Activated CD4-positive, alpha-beta memory T cell treated with anti-CD3 and anti-CD28 coated beads for 36 hours (primary cell): ENCODE data around the gene PLEKHG2. TPM values are rescaled to one million over a fixed set of nuclear protein-coding genes. Genes with fewer than 3 reads are reported as not detected.
"Not testable (repeated sequence)": the region's sequence is repeated elsewhere in the genome, so short reads cannot be mapped to it uniquely, and the experiment has no call there.

Experiments used
- CTCF ChIA-PET: fragments of 350-600 bp; sonication (Branson Sonifier 250); formaldehyde crosslinking; loops from one replicate; lab custom pipeline; 2021; ENCODE audit warnings: antibody characterized with exemption, inconsistent platforms; lab: Charles Lee
- POLR2A ChIA-PET: fragments of 350-600 bp; sonication (Branson Sonifier 250); formaldehyde crosslinking; loops from one replicate; lab custom pipeline; 2021; ENCODE audit warnings: antibody characterized with exemption; lab: Charles Lee
- DNase-seq: peaks from one replicate; pipeline ENCODE4 v3.0.0-alpha.2; 2020
- H3K27ac Mint-ChIP-seq: one replicate; pipeline ENCODE4 v1.8.0; 2021; ENCODE audit warnings: mixed read lengths
- H3K27me3 Mint-ChIP-seq: one replicate; pipeline ENCODE4 v1.8.0; 2021; ENCODE audit warnings: mixed read lengths
- H3K36me3 Mint-ChIP-seq: one replicate; pipeline ENCODE4 v1.8.0; 2021; ENCODE audit warnings: mixed read lengths
- H3K4me1 Mint-ChIP-seq: one replicate; pipeline ENCODE4 v1.8.0; 2021; ENCODE audit warnings: low read depth, mixed read lengths
- H3K4me3 Mint-ChIP-seq: one replicate; pipeline ENCODE4 v1.8.0; 2021; ENCODE audit warnings: mild to moderate bottlenecking, mixed read lengths
- H3K9me3 Mint-ChIP-seq: one replicate; pipeline ENCODE4 v1.8.0; 2021; ENCODE audit warnings: mixed read lengths
- intact Hi-C: fragments of 100-400 bp; cut with micrococcal nuclease; formaldehyde crosslinking; loops from one replicate; pipeline ENCODE4 v1.15.1; 2023
- total RNA-seq, 2 experiments: library from RNA; stranded (reverse); gene quantifications; one replicate each; pipeline ENCODE4 v1.2.3, GENCODE V29; 2021

The PLEKHG2 gene
- total RNA-seq, 2 experiments from 2014 or later: 74.9 to 80.6 TPM

DNA sequence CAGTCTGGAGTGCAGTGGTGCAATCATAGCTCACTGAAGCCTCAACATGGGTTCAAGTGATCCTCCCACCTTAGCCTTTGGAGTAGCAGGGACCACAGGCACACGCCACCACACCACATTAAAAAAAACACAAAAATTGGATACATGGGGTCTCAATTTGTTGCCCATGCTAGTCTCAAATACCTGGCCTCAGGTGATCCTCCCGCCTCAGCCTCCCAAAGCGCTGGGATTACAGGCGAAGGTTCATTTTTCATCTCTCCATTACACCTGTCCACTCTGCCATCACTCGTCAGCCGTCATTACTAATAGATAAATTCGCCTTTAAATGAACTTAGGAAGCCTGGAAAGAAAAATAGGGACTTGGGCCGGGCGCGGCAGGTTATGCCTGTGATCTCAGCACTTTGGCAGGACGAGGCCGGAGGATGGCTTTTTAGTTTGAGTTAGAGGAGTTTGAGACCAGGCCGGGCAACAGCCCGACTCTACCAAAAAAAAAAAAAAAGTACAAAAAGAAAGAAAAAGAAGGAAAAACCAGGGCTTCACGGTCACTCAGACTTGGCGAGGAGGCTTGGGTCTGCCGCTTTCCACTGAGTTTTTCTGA is 32.2 kb downstream of the PLEKHG2 start:
- POLR2A ChIA-PET: interaction anchor here (1.0 to 6.1 kb wide), 9 partner anchors 9 to 102 kb away, joined by 3 to 117 read pairs (median 4); partner anchors contain the start of gene RPS16
- Mint-ChIP-seq H3K27me3 (no peaks in the 10 kb centered on the region), H3K36me3 (peaks cover 38% of the 10 kb centered on the region)

DNA sequence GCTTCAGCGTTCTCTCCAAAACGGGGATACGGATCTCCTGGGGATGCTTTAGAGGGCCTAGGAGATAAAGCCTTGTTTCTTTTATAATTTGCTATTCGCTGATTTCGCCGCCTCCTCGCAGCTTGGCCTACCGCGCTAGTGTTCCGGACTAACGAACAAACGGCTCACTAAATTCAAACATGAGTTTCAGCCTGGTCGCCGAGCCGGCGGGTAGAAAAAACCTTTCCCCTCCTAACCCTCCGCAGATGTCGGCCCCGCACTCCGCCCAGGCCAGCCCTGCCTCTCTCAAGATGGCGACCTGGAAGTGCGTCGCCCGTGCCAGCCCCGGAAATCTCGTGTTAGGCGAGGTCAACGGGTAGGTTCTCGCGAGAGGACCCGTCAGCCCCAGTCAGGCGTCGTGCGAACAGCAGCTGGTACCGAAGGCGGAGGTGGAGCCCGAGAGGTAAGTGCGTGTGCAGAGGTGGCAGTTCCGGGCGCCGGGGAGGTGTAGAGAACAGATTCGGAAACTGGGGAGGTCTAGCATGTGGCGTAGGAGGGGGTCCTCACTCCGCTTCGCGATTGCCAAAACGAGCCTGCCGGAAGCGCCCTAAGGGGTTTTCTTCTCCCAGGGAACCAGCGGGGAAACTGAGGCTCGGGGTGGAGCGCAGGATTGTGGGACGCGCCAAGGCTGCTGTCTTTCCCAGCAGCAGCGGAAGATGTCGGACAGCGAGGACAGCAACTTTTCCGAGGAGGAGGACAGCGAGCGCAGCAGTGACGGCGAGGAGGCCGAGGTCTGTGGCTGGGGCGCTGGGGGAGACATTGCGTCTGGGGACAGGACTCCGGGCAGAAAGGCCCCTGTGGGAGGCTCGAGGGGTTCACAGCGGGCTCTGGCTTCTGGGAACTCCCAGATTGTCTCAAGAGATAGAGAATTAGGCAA is 33.0 kb downstream of the PLEKHG2 start, which contains the start of gene SUPT5H:
Gene SUPT5H (plus strand): TSS at position 387 of the 916 bp plus-strand sequence. CDS start 309 bp downstream, at position 696.
- Mint-ChIP-seq H3K9me3 (no peaks in the 10 kb centered on the region), H3K4me3 (peak within 1 kb of the TSS; percentile 98), H3K36me3 (peaks cover 40% of the 10 kb centered on the region), H3K27me3 (no peaks in the 10 kb centered on the region), H3K4me1 (peaks cover 47% of the 10 kb centered on the region), H3K27ac (peak within 1 kb of the TSS; percentile 99)
- CTCF ChIA-PET: interaction anchor here (0.6 to 2.0 kb wide), 7 partner anchors 10 to 107 kb away, joined by 3 to 8 read pairs (median 3); partner anchors contain the start of genes PLEKHG2 and RPS16
- intact Hi-C loops: loop anchor here (1.0 to 2.0 kb wide), 7 partner anchors 9 to 233 kb away; partner anchors contain the start of genes MED29, PAF1, PLEKHG2 and TIMM50
- peak; percentile 99 for DNase-seq
- POLR2A ChIA-PET: interaction anchor here (0.7 to 6.1 kb wide), 10 partner anchors 10 to 101 kb away, joined by 3 to 117 read pairs (median 4); partner anchors contain the start of gene RPS16

More for the DNA sequence above, 32.2 kb downstream of the PLEKHG2 start:
- H3K27ac Mint-ChIP-seq: peak overlapping the region; percentile 99
- peak overlapping the region; percentile 98 for H3K4me3 Mint-ChIP-seq
- CTCF ChIA-PET: interaction anchor here (0.6 to 1.1 kb wide), 4 partner anchors 41 to 106 kb away, joined by 3 read pairs; no protein-coding TSS in a partner anchor
- intact Hi-C loops: loop anchor here (1.0 to 2.0 kb wide), 6 partner anchors 8 to 234 kb away; partner anchors contain the start of genes MED29, PAF1, PLEKHG2 and TIMM50
- DNase-seq: no peak
- no peaks in the 10 kb centered on the region for H3K9me3 Mint-ChIP-seq
- peaks cover 43% of the 10 kb centered on the region for H3K4me1 Mint-ChIP-seq

DNA sequence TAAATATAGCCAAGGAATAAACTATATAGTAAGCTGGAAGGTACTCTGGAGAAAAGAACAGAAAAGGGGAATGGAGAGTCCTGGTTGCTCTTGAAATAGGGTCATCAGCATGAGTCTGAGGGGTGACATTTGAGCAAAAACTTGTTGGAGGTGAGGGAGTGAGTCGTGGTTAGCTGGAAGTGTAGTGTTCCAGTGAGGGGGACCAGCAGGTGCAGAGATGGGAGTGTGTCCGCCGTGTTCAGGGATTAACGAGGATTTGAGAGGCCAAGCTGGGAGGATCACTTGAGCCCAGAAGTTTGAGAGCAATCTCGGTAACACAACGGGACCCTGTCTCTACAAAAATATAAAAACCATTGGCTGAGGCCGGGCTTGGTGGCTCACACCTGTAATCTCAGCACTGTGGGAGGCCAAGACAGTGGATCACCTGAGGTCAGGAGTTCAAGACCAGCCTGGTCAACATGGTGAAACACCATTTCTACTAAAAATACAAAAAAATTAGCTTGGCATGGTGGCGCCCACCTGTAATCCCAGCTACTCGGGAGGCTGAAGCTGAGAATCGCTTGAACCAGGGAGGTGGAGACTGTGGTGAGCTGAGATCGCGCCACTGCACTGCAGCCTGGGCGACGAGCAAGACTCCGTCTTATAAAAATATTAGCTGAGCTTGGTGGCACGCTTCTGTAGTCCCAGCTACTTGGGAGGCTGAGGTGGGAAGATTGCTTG is 34.1 kb downstream of the PLEKHG2 start:
- ChIA-PET POLR2A (interaction anchor here (0.7 to 6.1 kb wide), 7 partner anchors 11 to 93 kb away, joined by 3 to 117 read pairs (median 3); partner anchors contain the start of genes DLL3 and RPS16), CTCF (interaction anchor here (0.6 to 2.2 kb wide), 6 partner anchors 11 to 333 kb away, joined by 3 to 8 read pairs (median 5); partner anchors contain the start of genes EID2, PLEKHG2 and RPS16)
- peak overlapping the region; percentile 99 for H3K27ac Mint-ChIP-seq
- H3K36me3 Mint-ChIP-seq: peaks cover 42% of the 10 kb centered on the region
- H3K9me3 Mint-ChIP-seq: no peaks in the 10 kb centered on the region
- no peaks in the 10 kb centered on the region for H3K27me3 Mint-ChIP-seq
- peaks cover 51% of the 10 kb centered on the region for H3K4me1 Mint-ChIP-seq
- intact Hi-C loops: loop anchor here (1.0 kb wide), 1 partner anchor 137 kb away; no protein-coding TSS in a partner anchor
- peak overlapping the region; percentile 98 for H3K4me3 Mint-ChIP-seq
- DNase-seq: no peak

DNA sequence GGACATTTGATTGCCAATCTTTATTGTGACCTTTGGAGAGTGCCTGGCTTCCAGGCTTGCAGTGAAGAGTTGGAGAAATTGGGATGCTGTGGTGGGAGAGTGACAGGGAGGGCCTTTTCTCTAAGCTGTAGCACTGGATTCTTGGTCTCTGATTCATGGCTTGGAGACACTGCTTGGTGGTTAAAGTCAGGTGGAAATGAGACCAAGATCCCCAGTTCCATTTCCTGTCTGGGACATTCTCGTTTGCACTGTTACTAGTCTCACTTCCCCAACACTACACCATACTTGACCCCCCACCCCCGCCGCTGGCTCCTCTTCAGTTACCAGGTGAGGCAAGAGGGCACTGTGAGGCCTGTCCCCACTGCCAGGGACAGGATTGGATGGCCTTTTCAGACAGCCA is 35.8 kb downstream of the PLEKHG2 start:
- H3K27me3 Mint-ChIP-seq: no peaks in the 10 kb centered on the region
- H3K9me3 Mint-ChIP-seq: no peaks in the 10 kb centered on the region
- intact Hi-C loops: no loop called here
- ChIA-PET POLR2A (interaction anchor here (0.8 to 6.1 kb wide), 3 partner anchors 13 to 135 kb away, joined by 3 to 117 read pairs (median 3); partner anchors contain the start of gene RPS16), CTCF (interaction anchor here (0.6 to 2.2 kb wide), 4 partner anchors 27 to 324 kb away, joined by 3 to 8 read pairs (median 4); no protein-coding TSS in a partner anchor)
- peaks cover 58% of the 10 kb centered on the region for H3K36me3 Mint-ChIP-seq
- H3K27ac Mint-ChIP-seq: peak overlapping the region; percentile 99
- peaks cover 64% of the 10 kb centered on the region for H3K4me1 Mint-ChIP-seq
- peak overlapping the region; percentile 98 for H3K4me3 Mint-ChIP-seq
- peak; percentile 77 for DNase-seq

DNA sequence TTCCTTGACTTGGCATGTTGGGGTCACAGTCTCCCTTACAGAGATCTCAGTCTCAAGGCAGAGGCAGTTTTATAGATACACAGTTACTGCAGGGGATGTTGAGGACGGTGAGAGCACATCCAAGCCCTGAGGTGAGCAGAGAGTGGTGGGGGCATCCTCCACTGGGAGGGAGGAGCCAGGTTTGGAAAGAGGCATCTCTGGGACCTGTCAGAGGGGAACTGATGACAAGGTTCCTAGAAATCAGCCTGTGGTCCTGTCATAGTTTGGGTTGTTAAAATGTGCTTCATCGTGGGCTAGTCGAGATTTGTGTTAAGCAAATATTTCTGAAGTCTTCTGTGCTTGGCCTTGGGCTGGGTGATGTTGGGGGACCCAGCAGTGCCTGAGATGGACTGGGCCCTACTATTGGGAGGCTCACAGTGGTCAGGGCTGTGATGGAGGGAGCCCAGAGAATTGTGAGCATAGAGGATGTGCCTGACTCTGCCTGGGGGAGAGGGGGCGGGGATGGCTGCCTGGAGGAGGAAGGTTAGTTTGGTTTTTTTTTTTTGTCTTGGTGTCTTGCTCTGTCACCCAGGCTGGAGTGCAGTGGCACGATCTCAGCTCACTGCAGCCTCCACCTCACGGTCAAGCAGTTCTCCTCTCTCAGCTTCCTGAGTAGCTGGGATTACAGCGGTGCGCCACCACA is 36.8 kb downstream of the PLEKHG2 start:
- Mint-ChIP-seq H3K36me3 (peaks cover 60% of the 10 kb centered on the region), H3K4me1 (peaks cover 65% of the 10 kb centered on the region)
- DNase-seq: peak; percentile 60

DNA sequence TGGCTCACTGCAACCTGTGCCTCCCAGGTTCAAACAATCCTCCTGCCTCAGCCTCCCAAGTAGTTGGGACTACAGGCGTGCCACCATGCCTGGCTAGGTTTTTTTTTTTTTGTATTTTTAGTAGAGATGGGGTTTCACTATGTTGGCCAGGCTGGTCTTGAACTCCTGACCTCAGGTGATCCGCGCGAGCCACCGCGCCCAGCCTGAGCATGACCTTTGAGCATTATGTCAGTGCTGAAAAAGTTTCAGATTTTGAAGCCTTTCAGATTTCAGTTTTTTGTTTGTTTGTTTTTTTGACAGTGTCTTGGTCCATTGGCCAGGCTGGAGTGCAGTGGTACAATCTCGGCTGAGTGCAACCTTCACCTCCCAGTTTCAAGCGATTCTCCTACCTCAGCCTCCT is 38.8 kb downstream of the PLEKHG2 start:
- H3K27me3 Mint-ChIP-seq, intact Hi-C loops, H3K9me3 Mint-ChIP-seq, CTCF ChIA-PET, H3K4me3 Mint-ChIP-seq, POLR2A ChIA-PET, DNase-seq: not testable (repeated sequence)
- Mint-ChIP-seq H3K36me3 (peaks cover 54% of the 10 kb centered on the region), H3K27ac (peak overlapping the region; percentile 73), H3K4me1 (peaks cover 64% of the 10 kb centered on the region)

More for the DNA sequence above, 36.8 kb downstream of the PLEKHG2 start:
- H3K27ac Mint-ChIP-seq: peak overlapping the region; percentile 99
- H3K4me3 Mint-ChIP-seq: peak overlapping the region; percentile 64
- no peaks in the 10 kb centered on the region for H3K27me3 Mint-ChIP-seq
- POLR2A ChIA-PET: interaction anchor here (0.7 to 6.1 kb wide), 3 partner anchors 13 to 48 kb away, joined by 3 to 117 read pairs (median 3); partner anchors contain the start of gene RPS16
- intact Hi-C loops: no loop called here
- CTCF ChIA-PET: interaction anchor here (1.0 to 1.6 kb wide), 2 partner anchors 26 to 223 kb away, joined by 3 to 6 read pairs; no protein-coding TSS in a partner anchor
- no peaks in the 10 kb centered on the region for H3K9me3 Mint-ChIP-seq

DNA sequence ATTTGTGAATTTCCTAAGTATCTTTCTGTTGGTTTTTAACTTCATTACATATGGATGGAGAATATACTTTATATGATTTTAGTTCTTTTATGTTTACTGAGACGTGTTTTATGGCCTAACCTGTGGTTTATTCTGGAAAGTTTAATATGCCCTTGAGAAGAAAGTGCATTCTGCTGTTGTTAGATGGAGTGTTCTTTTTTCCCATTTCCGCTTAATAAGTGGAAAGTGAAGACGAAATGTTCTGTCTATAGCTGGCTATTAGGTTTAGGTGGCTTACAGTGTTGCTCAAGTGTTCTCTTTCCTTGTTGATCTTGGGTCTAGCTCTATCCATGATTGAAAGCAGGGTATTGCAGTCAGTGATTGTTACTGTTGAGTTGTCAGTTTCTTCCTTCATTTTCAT is 50.9 kb downstream of the PLEKHG2 start:
- H3K27me3 Mint-ChIP-seq: no peaks in the 10 kb centered on the region
- no peaks in the 10 kb centered on the region for H3K4me1 Mint-ChIP-seq
- no peak for DNase-seq
- no peak overlapping the region for H3K27ac Mint-ChIP-seq
- POLR2A ChIA-PET: interaction anchor here (1.0 kb wide), 1 partner anchor 17 kb away, joined by 3 read pairs; no protein-coding TSS in a partner anchor
- no peaks in the 10 kb centered on the region for H3K9me3 Mint-ChIP-seq
- no peak overlapping the region for H3K4me3 Mint-ChIP-seq
- intact Hi-C loops: no loop called here
- CTCF ChIA-PET: interaction anchor here (1.1 to 1.4 kb wide), 3 partner anchors 11 to 34 kb away, joined by 3 to 6 read pairs (median 4); no protein-coding TSS in a partner anchor
- H3K36me3 Mint-ChIP-seq: peaks cover 58% of the 10 kb centered on the region

DNA sequence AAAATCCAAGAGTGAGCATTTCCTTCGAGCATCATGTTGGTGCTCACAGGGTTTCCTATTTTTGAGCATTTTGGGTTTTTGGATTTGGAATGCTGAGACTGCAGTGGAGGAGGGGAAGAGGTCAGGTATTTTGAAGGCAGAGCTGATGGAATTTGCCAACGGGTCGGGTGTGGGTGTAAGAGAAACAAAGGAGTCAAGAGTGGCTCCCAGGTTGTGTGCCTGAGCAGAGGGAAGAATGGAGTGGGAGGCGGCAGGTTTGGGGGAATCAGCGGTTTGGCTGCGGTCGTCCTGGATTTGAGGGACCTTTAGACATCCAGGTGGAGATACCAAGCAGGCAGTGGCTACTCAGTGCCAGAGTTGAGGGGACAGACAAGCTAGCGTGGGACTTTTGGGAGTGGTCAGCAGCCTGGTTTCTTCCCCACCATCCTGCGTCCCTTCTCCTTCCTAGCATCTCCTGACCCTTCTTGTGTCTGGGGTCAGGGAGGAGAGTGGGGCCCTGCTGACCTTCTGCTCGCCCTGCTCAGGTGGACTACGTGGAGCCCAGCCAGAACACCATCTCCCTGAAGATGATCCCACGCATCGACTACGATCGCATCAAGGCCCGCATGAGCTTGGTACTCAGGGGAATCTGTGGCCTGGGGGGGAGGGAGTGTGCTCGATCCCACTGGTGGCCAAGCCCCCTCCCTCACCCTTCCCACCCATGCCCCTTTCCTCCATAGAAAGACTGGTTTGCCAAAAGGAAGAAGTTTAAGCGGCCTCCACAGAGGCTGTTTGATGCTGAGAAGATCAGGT is 53.7 kb downstream of the PLEKHG2 start:
- peaks cover 17% of the 10 kb centered on the region for H3K4me1 Mint-ChIP-seq
- no peaks in the 10 kb centered on the region for H3K9me3 Mint-ChIP-seq
- CTCF ChIA-PET: interaction anchor here (2.0 kb wide), 1 partner anchor 8 kb away, joined by 9 read pairs; no protein-coding TSS in a partner anchor
- no peaks in the 10 kb centered on the region for H3K27me3 Mint-ChIP-seq
- H3K36me3 Mint-ChIP-seq: peaks cover 61% of the 10 kb centered on the region
- POLR2A ChIA-PET: no interaction called here
- no peak for DNase-seq
- no peak overlapping the region for H3K4me3 Mint-ChIP-seq
- H3K27ac Mint-ChIP-seq: no peak overlapping the region
- intact Hi-C loops: no loop called here

DNA sequence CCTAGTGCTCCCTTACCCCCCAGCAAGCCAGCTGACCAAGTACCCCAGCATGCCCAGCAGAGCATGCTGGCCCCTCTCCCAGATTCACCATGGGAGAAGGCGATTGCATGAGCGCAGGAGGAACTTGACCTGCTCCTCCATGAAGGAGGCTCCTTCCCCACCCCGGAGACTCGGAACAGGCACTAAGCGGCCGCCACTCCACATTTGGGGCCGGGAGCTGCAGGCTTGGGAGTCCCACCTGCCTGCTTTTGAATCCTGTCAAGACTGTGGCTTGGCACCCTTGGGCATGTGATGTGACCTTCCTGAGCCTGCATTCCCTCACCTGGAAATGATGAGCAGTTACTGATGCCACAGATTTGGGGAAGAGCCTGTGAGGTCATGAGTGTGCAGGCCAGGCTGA is 55.5 kb downstream of the PLEKHG2 start:
- Mint-ChIP-seq H3K27ac (peak overlapping the region; percentile 38), H3K9me3 (no peaks in the 10 kb centered on the region), H3K4me3 (no peak overlapping the region), H3K4me1 (peaks cover 25% of the 10 kb centered on the region), H3K27me3 (no peaks in the 10 kb centered on the region), H3K36me3 (peaks cover 65% of the 10 kb centered on the region)
- ChIA-PET POLR2A (interaction anchor here (1.1 kb wide), 1 partner anchor 23 kb away, joined by 3 read pairs; the partner anchor contains the start of gene SUPT5H), CTCF (interaction anchor here (1.6 kb wide), 1 partner anchor 31 kb away, joined by 4 read pairs; the partner anchor contains the start of gene DLL3)
- intact Hi-C loops: no loop called here
- DNase-seq: no peak
